C4-2B (cell line): ENCODE results near the gene NCAPD2.
A peak's percentile ranks its signal among the peaks of the same experiment; 100 is the strongest.

Source experiments
- ZFX ChIP-seq: fragments of 450-650 bp; IDR thresholded peaks from 2 replicates; pipeline ENCODE4 v1.6.1; 2017
- TF ChIP-seq, protein P1 (sequence below): fragments of 450-650 bp; conservative IDR thresholded peaks from 2 replicates; pipeline ENCODE4 v1.5.1; 2017; ENCODE audit warnings: mild to moderate bottlenecking

DNA sequence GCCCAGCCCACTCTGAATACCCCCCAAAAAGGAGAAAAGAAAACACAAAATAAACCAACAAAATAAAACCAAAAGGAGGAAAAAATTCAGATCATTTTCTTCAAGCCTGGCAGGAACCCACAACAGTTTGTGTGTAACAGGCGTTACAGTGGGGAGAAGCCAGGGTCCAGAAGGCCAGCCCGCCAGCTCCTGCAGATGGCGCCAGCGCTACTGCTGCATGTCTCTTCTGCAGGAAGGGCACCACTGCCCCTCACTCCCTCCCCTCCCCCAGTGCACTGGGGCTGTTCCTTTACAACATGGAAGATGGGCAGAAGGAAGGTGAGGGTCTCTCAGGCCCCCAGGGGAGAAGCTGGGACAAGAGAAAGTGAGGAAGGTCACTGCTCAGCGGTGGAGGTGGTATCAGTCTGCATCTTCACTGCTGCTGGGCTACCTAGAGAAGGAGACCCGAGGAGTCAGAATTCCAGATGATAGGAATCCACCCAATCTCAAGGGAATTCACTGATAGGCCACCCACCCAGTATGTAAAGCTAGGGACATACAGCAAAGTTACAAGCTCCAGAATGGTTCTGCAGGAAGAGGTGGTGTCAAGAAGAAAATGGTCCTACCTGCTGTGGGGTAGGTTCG is 76.5 kb downstream of the NCAPD2 start:
- TF ChIP-seq, protein P1, sequence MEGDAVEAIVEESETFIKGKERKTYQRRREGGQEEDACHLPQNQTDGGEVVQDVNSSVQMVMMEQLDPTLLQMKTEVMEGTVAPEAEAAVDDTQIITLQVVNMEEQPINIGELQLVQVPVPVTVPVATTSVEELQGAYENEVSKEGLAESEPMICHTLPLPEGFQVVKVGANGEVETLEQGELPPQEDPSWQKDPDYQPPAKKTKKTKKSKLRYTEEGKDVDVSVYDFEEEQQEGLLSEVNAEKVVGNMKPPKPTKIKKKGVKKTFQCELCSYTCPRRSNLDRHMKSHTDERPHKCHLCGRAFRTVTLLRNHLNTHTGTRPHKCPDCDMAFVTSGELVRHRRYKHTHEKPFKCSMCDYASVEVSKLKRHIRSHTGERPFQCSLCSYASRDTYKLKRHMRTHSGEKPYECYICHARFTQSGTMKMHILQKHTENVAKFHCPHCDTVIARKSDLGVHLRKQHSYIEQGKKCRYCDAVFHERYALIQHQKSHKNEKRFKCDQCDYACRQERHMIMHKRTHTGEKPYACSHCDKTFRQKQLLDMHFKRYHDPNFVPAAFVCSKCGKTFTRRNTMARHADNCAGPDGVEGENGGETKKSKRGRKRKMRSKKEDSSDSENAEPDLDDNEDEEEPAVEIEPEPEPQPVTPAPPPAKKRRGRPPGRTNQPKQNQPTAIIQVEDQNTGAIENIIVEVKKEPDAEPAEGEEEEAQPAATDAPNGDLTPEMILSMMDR: peak; percentile 84
- no peak for TF ChIP-seq ZFX
